HCT116 (cell line): ENCODE data around the gene SRCIN1. TPM values are rescaled to one million over a fixed set of nuclear protein-coding genes. Genes with fewer than 3 reads are reported as not detected.

Experiments used
- ATAC-seq: fragments of 200-7000 bp; cut with Tn5 transposase; 2 replicates; pipeline ENCODE4 v1.9.1; 2020; ENCODE audit warnings: mild to moderate bottlenecking, moderate library complexity
- BruUV-seq: library from RNA; stranded (reverse); fragments of 400-500 nt; replicated peaks from 2 replicates; lab custom pipeline; 2021; lab: Mats Ljungman, UMichigan
- CTCF ChIA-PET: fragments of 300-600 bp; sonication (Branson Sonifier 250); formaldehyde crosslinking; loops from one replicate; lab custom pipeline; 2021; ENCODE audit warnings: antibody characterized with exemption; lab: Charles Lee
- POLR2A ChIA-PET: fragments of 300-600, 350-600 bp; sonication (Branson Sonifier 250); formaldehyde crosslinking; loops from one replicate; lab custom pipeline; 2021; ENCODE audit warnings: antibody characterized with exemption; lab: Charles Lee
- RAD21 ChIA-PET, 2 experiments: fragments of 300-600 bp; sonication (Branson Sonifier 250); formaldehyde crosslinking; loops; one replicate each; lab custom pipeline; 2023; ENCODE audit warnings: low total read pairs in 2 of 2; ENCODE audit not compliant: uncharacterized antibody in 2 of 2, unreplicated experiment in 2 of 2, low non-redundant PET in 1 of 2; lab: Charles Lee
- DNase-seq: peaks from one replicate; pipeline ENCODE4 v3.0.0-alpha.2; 2010; ENCODE audit warnings: low read depth, low spot score
- H2AFZ ChIP-seq: fragments of 200-600 bp; shearing (Covaris generic), sonication (generic); 2 replicates; pipeline ENCODE4 v1.6.1; 2017; ENCODE audit warnings: low read depth, mixed run types, mixed read lengths, antibody characterized with exemption, low read length; ENCODE audit not compliant: poor library complexity, severe bottlenecking
- H3K27ac ChIP-seq: 2 replicates; pipeline ENCODE4 v1.5.1; 2012; ENCODE audit warnings: low read depth, low read length
- H3K27me3 ChIP-seq: fragments of 200-600 bp; sonication (generic); 2 replicates; pipeline ENCODE4 v1.6.1; 2016; ENCODE audit warnings: mixed run types, low read length, mixed read lengths; ENCODE audit not compliant: insufficient read depth
- H3K36me3 ChIP-seq, 2 experiments: fragments of 200-500 bp in 1 of 2; fragments of 200-600 bp in 1 of 2; sonication (Bioruptor generic) in 1 of 2; sonication (generic) in 1 of 2; 2 replicates each; pipeline versions ENCODE4 v1.5.1 to v1.6.1; 2014 to 2016; ENCODE audit warnings: low read length in 2 of 2, inconsistent platforms in 1 of 2, mixed read lengths in 1 of 2, mixed run types in 1 of 2; ENCODE audit not compliant: insufficient read depth in 2 of 2, control insufficient read depth in 1 of 2
- H3K4me1 ChIP-seq, 2 experiments: fragments of 200-600 bp in 1 of 2; sonication (generic) in 1 of 2; 2 replicates each; pipeline versions ENCODE4 v1.5.1 to v1.6.1; 2012 to 2017; ENCODE audit warnings: low read length in 2 of 2, inconsistent platforms in 1 of 2, mild to moderate bottlenecking in 1 of 2, mixed read lengths in 1 of 2, mixed run types in 1 of 2, moderate library complexity in 1 of 2; ENCODE audit not compliant: insufficient read depth in 2 of 2, control insufficient read depth in 1 of 2
- H3K4me2 ChIP-seq: fragments of 200-600 bp; sonication (generic); 2 replicates; pipeline ENCODE4 v1.6.1; 2017; ENCODE audit warnings: mixed run types, low read length, mixed read lengths
- H3K4me3 ChIP-seq, 2 experiments: fragments of 200-600 bp in 1 of 2; sonication (generic) in 1 of 2; replicated peaks in 1 of 2; 2 replicates each; pipeline ENCODE4 v1.5.1; 2011 to 2016; ENCODE audit warnings: low read length in 2 of 2, control low read depth in 1 of 2, low read depth in 1 of 2, mild to moderate bottlenecking in 1 of 2, mixed read lengths in 1 of 2, mixed run types in 1 of 2
- H3K79me2 ChIP-seq: fragments of 200-600 bp; sonication (generic); 2 replicates; pipeline ENCODE4 v1.6.1; 2017; ENCODE audit warnings: mild to moderate bottlenecking, mixed run types, low read length, moderate library complexity, mixed read lengths; ENCODE audit not compliant: insufficient read depth
- H3K9ac ChIP-seq: fragments of 200-600 bp; sonication (generic); 2 replicates; pipeline ENCODE4 v1.6.1; 2016; ENCODE audit warnings: low read length, mixed read lengths
- H3K9me2 ChIP-seq: fragments of 200-600 bp; sonication (generic), shearing (Covaris generic); 2 replicates; pipeline ENCODE4 v1.6.1; 2017; ENCODE audit warnings: mixed run types, mild to moderate bottlenecking, moderate library complexity; ENCODE audit not compliant: insufficient read depth
- H3K9me3 ChIP-seq, 2 experiments: fragments of 200-500 bp in 1 of 2; fragments of 200-600 bp in 1 of 2; sonication (Bioruptor generic) in 1 of 2; sonication (generic) in 1 of 2; 2 replicates each; pipeline ENCODE4 v1.6.1; 2014 to 2017; ENCODE audit warnings: low read length in 2 of 2, mixed read lengths in 2 of 2, inconsistent platforms in 1 of 2, low read depth in 1 of 2, mild to moderate bottlenecking in 1 of 2, mixed run types in 1 of 2, moderate library complexity in 1 of 2; ENCODE audit not compliant: control insufficient read depth in 1 of 2, insufficient read depth in 1 of 2
- H4K20me1 ChIP-seq: fragments of 200-600 bp; sonication (generic), shearing (Covaris generic); 2 replicates; pipeline ENCODE4 v1.6.1; 2017; ENCODE audit warnings: mixed run types, mild to moderate bottlenecking, moderate library complexity; ENCODE audit not compliant: insufficient read depth
- POLR2AphosphoS5 ChIP-seq: IDR thresholded peaks from 2 replicates; pipeline ENCODE4 v1.6.1; 2011; ENCODE audit warnings: mild to moderate bottlenecking, low read depth, low read length, moderate library complexity
- YY1 ChIP-seq: IDR thresholded peaks from 2 replicates; pipeline ENCODE4 v1.6.1; 2011; ENCODE audit warnings: low read length, low read depth, moderate library complexity, mild to moderate bottlenecking; ENCODE audit not compliant: insufficient replicate concordance; ENCODE audit errors: extremely low read depth
- intact Hi-C: fragments of 100-400 bp; cut with micrococcal nuclease; formaldehyde crosslinking; loops from 2 replicates; pipeline ENCODE4 v1.10.0; 2022
- total RNA-seq: library from RNA; stranded (reverse); gene quantifications from one replicate; pipeline ENCODE4 v1.2.1, GENCODE V29; 2021; ENCODE audit not compliant: unreplicated experiment

Gene SRCIN1
- total RNA-seq, 1 experiment from 2014 or later, result 10.5 TPM

DNA sequence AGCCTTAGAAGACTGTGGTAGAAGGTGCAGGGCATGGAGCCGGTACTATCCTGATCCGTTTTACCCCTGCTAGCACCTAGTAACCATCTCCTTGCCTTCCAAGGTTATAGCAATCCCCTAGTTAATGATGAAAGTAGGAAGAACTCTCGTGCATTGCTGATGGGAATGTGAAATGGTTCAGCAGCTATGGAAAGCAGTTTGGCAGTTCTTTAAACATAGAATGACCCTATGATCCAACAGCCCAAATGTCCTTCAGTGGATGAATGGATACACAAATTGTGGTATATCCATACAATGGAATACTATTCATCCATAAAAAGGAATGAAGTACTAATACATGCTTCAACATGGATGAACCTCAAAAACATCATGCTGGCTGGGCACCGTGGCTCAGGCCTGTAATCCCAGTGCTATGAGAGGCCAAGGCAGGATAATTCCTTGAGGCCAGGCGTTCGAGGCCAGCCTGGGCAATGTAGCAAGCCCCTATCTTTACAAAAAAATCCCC is 6.2 kb upstream of the SRCIN1 start:
- no peak for TF ChIP-seq YY1
- RAD21 ChIA-PET, result no interaction called here
- Histone ChIP-seq H3K4me1 (peaks cover 5 to 6% of the 10 kb centered on the region in 2 experiments), H3K4me3 (no peak overlapping the region), H3K9me3 (no peaks in the 10 kb centered on the region), H3K9me2 (no peaks in the 10 kb centered on the region), H4K20me1 (no peaks in the 10 kb centered on the region), H3K9ac (no peak overlapping the region), H3K4me2 (no peak overlapping the region), H3K27me3 (no peaks in the 10 kb centered on the region), H3K36me3 (no peaks in the 10 kb centered on the region), H3K27ac (no peak overlapping the region), H3K79me2 (no peaks in the 10 kb centered on the region), H2AFZ (no peak overlapping the region)
- DNase-seq (no peak), ATAC-seq (no peak)
- POLR2A ChIA-PET, result no interaction called here
- CTCF ChIA-PET, result no interaction called here
- BruUV-seq, result no TSS peak
- intact Hi-C loops, result no loop called here

DNA sequence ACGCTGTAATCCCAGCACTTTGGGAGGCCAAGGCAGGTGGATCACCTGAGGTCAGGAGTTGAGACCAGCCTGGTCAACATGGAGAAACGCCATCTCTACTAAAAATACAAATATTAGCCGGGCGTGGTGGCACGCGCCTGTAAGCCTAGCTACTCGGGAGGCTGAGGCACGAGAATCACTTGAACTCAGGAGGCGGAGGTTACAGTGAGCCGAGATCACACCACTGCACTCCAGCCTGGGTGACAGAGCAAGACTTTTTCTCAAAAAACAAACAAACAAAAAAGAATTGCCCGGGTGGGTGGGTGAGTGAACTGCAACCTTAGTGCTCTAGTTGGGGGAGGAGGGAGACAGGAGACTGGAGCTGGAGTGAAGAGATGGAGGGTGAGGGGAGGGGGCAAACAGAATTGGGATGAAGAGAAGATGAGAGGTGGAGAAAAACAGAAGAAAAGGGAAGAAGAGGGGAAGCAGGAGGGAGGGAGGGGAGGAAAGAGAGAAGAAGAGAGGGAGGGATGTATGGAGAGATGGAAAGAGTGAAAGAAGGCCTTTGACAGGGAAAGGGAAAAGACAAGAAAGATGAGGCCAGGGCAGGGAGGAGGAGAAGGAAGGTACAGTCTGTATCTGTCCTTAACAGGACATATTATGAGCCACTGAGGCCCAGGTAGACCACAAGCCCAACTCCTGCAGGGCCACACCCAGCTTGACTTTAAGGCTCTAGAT is 5.5 kb upstream of the SRCIN1 start:
- no TSS peak for BruUV-seq
- H3K9me3 ChIP-seq, result no peaks in the 10 kb centered on the region
- no peaks in the 10 kb centered on the region for H4K20me1 ChIP-seq
- no peaks in the 10 kb centered on the region for H3K9me2 ChIP-seq
- ChIA-PET POLR2A (no interaction called here), CTCF (no interaction called here), RAD21 (no interaction called here)
- H2AFZ ChIP-seq, result no peak overlapping the region
- H3K36me3 ChIP-seq, result no peaks in the 10 kb centered on the region
- DNase-seq, result no peak
- H3K79me2 ChIP-seq, result no peaks in the 10 kb centered on the region
- H3K4me1 ChIP-seq, result peaks cover 11 to 12% of the 10 kb centered on the region in 2 experiments
- intact Hi-C loops, result no loop called here
- H3K4me3 ChIP-seq, result no peak overlapping the region
- no peak overlapping the region for H3K9ac ChIP-seq
- no peak for TF ChIP-seq POLR2AphosphoS5
- ATAC-seq, result no peak
- H3K27ac ChIP-seq, result no peak overlapping the region
- no peaks in the 10 kb centered on the region for H3K27me3 ChIP-seq
- H3K4me2 ChIP-seq, result no peak overlapping the region
